DMS 273 (cell line): ENCODE measurements around the gene CEMIP.

Source experiments
- DNase-seq: peaks from one replicate; lab custom pipeline; 2025; ENCODE audit not compliant: unreplicated experiment; lab: John Stamatoyannopoulos, UW

The CEMIP gene

GRCh38 chr15:80880086-80880485, 100.9 kb downstream of the CEMIP start:
- no peak for DNase-seq

- no peak for DNase-seq
Observed at GRCh38 chr15:80883641-80884040, 104.5 kb downstream of the CEMIP start.

GRCh38 chr15:80885016-80885579, 105.9 kb downstream of the CEMIP start:
- DNase-seq: no peak

GRCh38 chr15:80887148-80887547, 108.0 kb downstream of the CEMIP start:
- no peak for DNase-seq

GRCh38 chr15:80888846-80889245, 109.7 kb downstream of the CEMIP start:
- no peak for DNase-seq

- DNase-seq: no peak
Observed at GRCh38 chr15:80890341-80891005, 111.3 kb downstream of the CEMIP start.

GRCh38 chr15:80891006-80891405, 111.8 kb downstream of the CEMIP start:
- DNase-seq: no peak

- DNase-seq: no peak
Observed at GRCh38 chr15:80892414-80892813, 113.2 kb downstream of the CEMIP start.

GRCh38 chr15:80893777-80894176, 114.6 kb downstream of the CEMIP start:
- peak; percentile 8 for DNase-seq

GRCh38 chr15:80895091-80895490, 115.9 kb downstream of the CEMIP start:
- DNase-seq: no peak

- no peak for DNase-seq
Observed at GRCh38 chr15:80895965-80896364, 116.8 kb downstream of the CEMIP start.

GRCh38 chr15:80898040-80898439, 118.9 kb downstream of the CEMIP start:
- no peak for DNase-seq

- DNase-seq: no peak
Observed at GRCh38 chr15:80902298-80902801, 123.2 kb downstream of the CEMIP start.

GRCh38 chr15:80904998-80905397, 125.8 kb downstream of the CEMIP start:
- no peak for DNase-seq

- DNase-seq: peak; percentile 82
Observed at GRCh38 chr15:80906159-80906766, 127.1 kb downstream of the CEMIP start.

- DNase-seq: no peak
Observed at GRCh38 chr15:80911821-80912220, 132.7 kb downstream of the CEMIP start.

GRCh38 chr15:80912673-80913072, 133.5 kb downstream of the CEMIP start:
- DNase-seq: no peak

GRCh38 chr15:80913541-80913940, 134.4 kb downstream of the CEMIP start:
- no peak for DNase-seq

GRCh38 chr15:80915472-80915871, 136.3 kb downstream of the CEMIP start:
- DNase-seq: peak; percentile 15

GRCh38 chr15:80916056-80916455, 136.9 kb downstream of the CEMIP start:
- DNase-seq: no peak

- no peak for DNase-seq
Observed at GRCh38 chr15:80918196-80918783, 139.1 kb downstream of the CEMIP start.

- DNase-seq: no peak
Observed at GRCh38 chr15:80920271-80920699, 141.1 kb downstream of the CEMIP start.
